Cardiac ventricle fibroblast (primary cell): ENCODE results near the gene ZNF529. TPM values are rescaled to one million over a fixed set of nuclear protein-coding genes. Genes with fewer than 3 reads are reported as not detected.

ENCODE experiments used
- total RNA-seq: library from RNA; depleted of rRNA; stranded (reverse); fragments of >200 nt; gene quantifications from 2 replicates; pipeline ENCODE4 v1.2.3, GENCODE V29; 2015

Gene ZNF529
- 7.4 and 8.0 TPM in 2 replicates for total RNA-seq

GRCh38 chr19:36573020-36573894 lies at the start of gene ZNF529:
Gene ZNF529 (minus strand): TSS chr19:36573292. CDS start chr19:36572346, 946 bp downstream.

GRCh38 chr19:36605101-36605876 lies 32.2 kb upstream of the ZNF529 start, which contains the start of gene ZNF382:
Gene ZNF382 (plus strand): TSS chr19:36605313. CDS start chr19:36609915, 4,602 bp downstream.

GRCh38 chr19:36528194-36528920 lies 44.7 kb downstream of the ZNF529 start, which contains the start of gene ZNF260:
Gene ZNF260 (minus strand): TSS chr19:36528271. CDS start chr19:36515238, 13,033 bp downstream.

Other genes with a start within 250 kb of the ZNF529 start
- gene ZFP14, start 194.1 kb downstream of the ZNF529 start, total RNA-seq: 1.5 and 1.7 TPM in 2 replicates
- 5.8 and 7.4 TPM in 2 replicates for gene ZFP82, start 154.6 kb downstream of the ZNF529 start, total RNA-seq
- gene ZNF566, start 83.7 kb downstream of the ZNF529 start, total RNA-seq: 9.1 and 9.3 TPM in 2 replicates
- gene ZNF260, start 45.0 kb downstream of the ZNF529 start, total RNA-seq: 8.7 and 10.5 TPM in 2 replicates
- 2.9 and 6.3 TPM in 2 replicates for gene ZNF382, start 32.0 kb upstream of the ZNF529 start, total RNA-seq
- gene ZNF461, start 93.5 kb upstream of the ZNF529 start, total RNA-seq: 6.1 and 10.1 TPM in 2 replicates
- gene ZNF567, start 114.3 kb upstream of the ZNF529 start, total RNA-seq: 4.5 and 4.7 TPM in 2 replicates
- 1.4 and 2.0 TPM in 2 replicates for gene ZNF850, start 199.5 kb upstream of the ZNF529 start, total RNA-seq